ENCODE data around the gene VEGFD. TPM values are rescaled to one million over a fixed set of nuclear protein-coding genes. Genes with fewer than 3 reads are reported as not detected.

VEGFD gene
- total RNA-seq, 1 donor from 2014 or later: 0.20 TPM

DNA sequence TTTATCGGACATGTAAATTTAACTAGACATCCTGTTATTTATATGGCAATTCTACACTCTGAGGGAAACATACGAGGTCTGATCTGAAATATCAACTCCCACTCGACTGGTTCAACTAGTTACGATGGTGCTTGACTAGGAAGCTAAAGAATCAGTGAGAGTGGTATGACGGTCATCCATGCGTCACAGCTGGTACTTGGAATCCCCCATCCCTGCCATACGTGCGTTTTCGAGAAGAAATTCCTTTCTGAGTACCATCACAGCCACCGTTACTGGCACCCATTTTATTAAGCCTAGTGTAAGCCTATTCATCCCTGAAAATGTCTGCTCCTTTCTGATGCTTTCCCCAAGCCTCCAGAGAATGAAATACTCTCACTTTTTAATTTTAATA, 48.2 kb downstream of the VEGFD start:
- peak overlapping the region; percentile 33 for H3K27ac Mint-ChIP-seq (ENCODE audit: unreplicated experiment)
- no peak for TF ChIP-seq CTCF (IDR thresholded peaks at IDR 0.05; ENCODE audit: partially characterized antibody, unreplicated experiment)
- H3K4me1 Mint-ChIP-seq (ENCODE audit: low read depth, unreplicated experiment): no peaks in the 10 kb centered on the region
- no peaks in the 10 kb centered on the region for H3K9me3 Mint-ChIP-seq (ENCODE audit: unreplicated experiment)
- H3K4me3 Mint-ChIP-seq (ENCODE audit: unreplicated experiment): peak overlapping the region; percentile 72
- no peaks in the 10 kb centered on the region for H3K36me3 Mint-ChIP-seq (ENCODE audit: unreplicated experiment)
- DNase-seq: no peak
- no peaks in the 10 kb centered on the region for H3K27me3 Mint-ChIP-seq (ENCODE audit: unreplicated experiment)

DNA sequence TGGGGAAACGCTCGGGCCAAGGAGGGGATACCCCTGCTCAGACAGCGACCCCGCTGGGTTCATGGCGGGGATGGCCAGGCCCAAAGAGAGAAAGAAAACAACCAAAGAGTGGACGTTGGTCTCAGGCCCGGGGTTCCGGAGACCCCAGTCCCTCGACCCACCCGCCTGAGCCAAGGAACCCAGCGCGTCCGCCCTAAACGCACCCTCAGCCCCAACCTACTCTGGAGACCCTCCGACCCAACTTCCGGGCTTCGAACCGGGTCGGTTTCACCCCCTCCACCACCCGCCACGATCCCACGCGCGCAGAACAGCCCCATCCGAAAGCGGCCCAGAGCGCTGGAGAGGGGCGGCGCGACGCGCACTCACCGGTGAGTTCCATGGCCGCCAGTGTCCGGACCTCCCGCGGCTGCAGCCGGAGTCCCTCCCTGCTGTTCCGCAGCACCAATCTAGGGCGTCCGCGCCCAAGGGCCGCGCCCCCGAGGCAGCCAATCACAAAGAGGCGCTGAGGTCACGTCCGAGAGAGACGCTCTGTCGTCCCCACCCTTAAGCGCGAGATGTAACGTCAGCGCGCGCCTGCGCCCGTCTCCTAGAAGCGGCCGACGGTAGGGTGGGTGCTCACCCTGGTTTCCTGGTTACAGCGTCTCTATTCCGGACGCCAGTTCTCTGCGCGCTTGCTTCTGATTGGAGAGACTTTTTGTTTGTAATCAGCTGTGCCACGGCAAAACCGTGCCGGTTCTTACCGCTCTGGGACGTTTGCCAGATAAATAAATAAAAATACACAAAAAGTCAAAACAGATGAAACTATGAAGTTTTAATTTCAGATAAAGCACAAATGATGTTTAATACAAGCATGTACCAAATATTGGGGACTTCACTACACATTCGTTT, 48.8 kb downstream of the VEGFD start, which contains the start of gene PIGA:
TSS of gene PIGA (minus strand) at position 389 of the 888 bp plus-strand sequence. CDS start 3,593 bp downstream, outside the sequence.
- no peak for TF ChIP-seq CTCF (IDR thresholded peaks at IDR 0.05; ENCODE audit: partially characterized antibody, unreplicated experiment)
- peak; percentile 89 for DNase-seq
- H3K27me3 Mint-ChIP-seq (ENCODE audit: unreplicated experiment): no peaks in the 10 kb centered on the region
- H3K4me3 Mint-ChIP-seq (ENCODE audit: unreplicated experiment): peak within 1 kb of the TSS; percentile 91
- peak within 1 kb of the TSS; percentile 38 for H3K27ac Mint-ChIP-seq (ENCODE audit: unreplicated experiment)
- H3K9me3 Mint-ChIP-seq (ENCODE audit: unreplicated experiment): no peaks in the 10 kb centered on the region
- H3K36me3 Mint-ChIP-seq (ENCODE audit: unreplicated experiment): no peaks in the 10 kb centered on the region
- no peaks in the 10 kb centered on the region for H3K4me1 Mint-ChIP-seq (ENCODE audit: low read depth, unreplicated experiment)

GRCh38 chrX:15334561-15334960, 49.7 kb downstream of the VEGFD start:
- Mint-ChIP-seq H3K4me1 (ENCODE audit: low read depth, unreplicated experiment) (no peaks in the 10 kb centered on the region), H3K27me3 (ENCODE audit: unreplicated experiment) (no peaks in the 10 kb centered on the region), H3K36me3 (ENCODE audit: unreplicated experiment) (no peaks in the 10 kb centered on the region), H3K4me3 (ENCODE audit: unreplicated experiment) (peak overlapping the region; percentile 91), H3K9me3 (ENCODE audit: unreplicated experiment) (no peaks in the 10 kb centered on the region), H3K27ac (ENCODE audit: unreplicated experiment) (peak overlapping the region; percentile 38)
- no peak for TF ChIP-seq CTCF (IDR thresholded peaks at IDR 0.05; ENCODE audit: partially characterized antibody, unreplicated experiment)
- DNase-seq: no peak

DNA sequence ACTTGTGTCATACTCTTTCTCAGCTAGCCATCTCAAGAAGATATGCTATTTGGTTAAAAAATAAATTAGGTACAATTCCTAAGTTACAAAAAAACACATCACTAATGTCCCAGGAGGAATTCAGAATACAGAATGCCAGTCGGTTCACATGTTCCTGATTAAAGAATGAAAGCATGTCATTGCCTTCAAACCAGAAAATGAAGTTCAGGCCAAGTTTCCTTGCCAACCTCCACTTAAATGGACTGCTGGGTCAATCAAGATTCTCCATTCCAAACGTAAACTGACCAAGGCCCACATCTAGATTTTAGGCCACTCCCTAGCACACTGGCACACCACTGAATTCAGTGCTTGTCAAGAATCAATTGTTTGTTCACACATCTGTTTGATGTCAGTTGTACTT, 55.4 kb downstream of the VEGFD start:
- Mint-ChIP-seq H3K27me3 (ENCODE audit: unreplicated experiment) (no peaks in the 10 kb centered on the region), H3K9me3 (ENCODE audit: unreplicated experiment) (no peaks in the 10 kb centered on the region), H3K4me1 (ENCODE audit: low read depth, unreplicated experiment) (no peaks in the 10 kb centered on the region), H3K36me3 (ENCODE audit: unreplicated experiment) (no peaks in the 10 kb centered on the region), H3K27ac (ENCODE audit: unreplicated experiment) (no peak overlapping the region), H3K4me3 (ENCODE audit: unreplicated experiment) (no peak overlapping the region)
- no peak for DNase-seq
- TF ChIP-seq CTCF (IDR thresholded peaks at IDR 0.05; ENCODE audit: partially characterized antibody, unreplicated experiment): no peak

GRCh38 chrX:15328131-15328530, 56.1 kb downstream of the VEGFD start:
- H3K4me1 Mint-ChIP-seq (ENCODE audit: low read depth, unreplicated experiment): no peaks in the 10 kb centered on the region
- no peaks in the 10 kb centered on the region for H3K27me3 Mint-ChIP-seq (ENCODE audit: unreplicated experiment)
- no peak for DNase-seq
- H3K4me3 Mint-ChIP-seq (ENCODE audit: unreplicated experiment): no peak overlapping the region
- no peak overlapping the region for H3K27ac Mint-ChIP-seq (ENCODE audit: unreplicated experiment)
- H3K9me3 Mint-ChIP-seq (ENCODE audit: unreplicated experiment): no peaks in the 10 kb centered on the region
- TF ChIP-seq CTCF (IDR thresholded peaks at IDR 0.05; ENCODE audit: partially characterized antibody, unreplicated experiment): no peak
- H3K36me3 Mint-ChIP-seq (ENCODE audit: unreplicated experiment): no peaks in the 10 kb centered on the region

Measured in glutamatergic neuron (in vitro differentiated cells).